SK-N-SH (cell line): ENCODE data around the gene AP2A2.

Experiments
- EP300 ChIP-seq, 2 experiments: IDR thresholded peaks; 2 replicates each; pipeline versions ENCODE4 v1.4.0 to v1.6.1; 2012; ENCODE audit warnings: borderline replicate concordance in 1 of 2, low read depth in 1 of 2, low read length in 1 of 2
- TEAD4 ChIP-seq: IDR thresholded peaks from 2 replicates; pipeline ENCODE4 v1.4.0; 2012; ENCODE audit warnings: mild to moderate bottlenecking, borderline replicate concordance; ENCODE audit not compliant: insufficient read depth
- TF ChIP-seq, protein P1 (sequence below): fragments of 200-600 bp; sonication (generic); IDR thresholded peaks from 2 replicates; pipeline ENCODE4 v1.6.1; 2017; ENCODE audit warnings: antibody characterized with exemption, mild to moderate bottlenecking, moderate library complexity

DNA sequence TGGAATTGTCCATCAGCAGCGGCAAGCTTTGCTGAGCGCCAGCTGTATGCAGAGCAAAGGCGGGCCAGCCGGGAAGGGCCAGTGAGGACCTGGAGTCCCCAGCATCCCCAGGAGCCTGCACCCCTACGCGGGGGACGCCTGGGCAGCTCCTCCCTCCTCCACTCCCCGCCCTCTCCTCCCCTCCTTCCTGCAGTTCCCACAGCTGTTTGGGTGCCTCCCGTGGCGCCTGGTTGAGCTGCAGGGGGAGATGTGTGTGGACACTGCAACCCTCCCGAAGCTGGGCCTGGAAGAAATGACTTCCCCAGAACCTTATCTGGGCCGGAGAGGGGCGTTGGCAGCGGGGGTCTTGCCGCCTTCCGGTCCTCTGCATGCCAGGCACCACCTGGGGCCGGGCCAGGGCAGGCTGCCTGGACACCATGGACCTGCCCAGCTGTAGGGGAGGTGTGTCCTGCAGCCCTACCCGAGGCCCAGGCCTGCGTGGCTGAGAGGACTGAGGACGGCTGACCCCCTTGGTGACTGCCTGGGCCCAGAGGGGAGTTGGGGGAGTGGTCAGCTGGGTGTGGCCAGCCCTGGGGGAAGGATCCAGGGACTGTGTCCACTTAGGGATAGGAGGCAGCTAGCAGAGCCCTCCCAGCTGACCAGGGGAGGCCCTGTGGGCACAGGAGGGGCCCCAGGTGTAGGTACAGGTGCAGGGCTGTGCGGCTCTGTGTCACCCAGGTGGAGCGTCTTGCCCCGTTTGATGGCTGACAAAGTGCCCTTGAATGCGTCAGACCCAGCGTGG lies 127.6 kb downstream of the AP2A2 start:
- TF ChIP-seq, protein P1, sequence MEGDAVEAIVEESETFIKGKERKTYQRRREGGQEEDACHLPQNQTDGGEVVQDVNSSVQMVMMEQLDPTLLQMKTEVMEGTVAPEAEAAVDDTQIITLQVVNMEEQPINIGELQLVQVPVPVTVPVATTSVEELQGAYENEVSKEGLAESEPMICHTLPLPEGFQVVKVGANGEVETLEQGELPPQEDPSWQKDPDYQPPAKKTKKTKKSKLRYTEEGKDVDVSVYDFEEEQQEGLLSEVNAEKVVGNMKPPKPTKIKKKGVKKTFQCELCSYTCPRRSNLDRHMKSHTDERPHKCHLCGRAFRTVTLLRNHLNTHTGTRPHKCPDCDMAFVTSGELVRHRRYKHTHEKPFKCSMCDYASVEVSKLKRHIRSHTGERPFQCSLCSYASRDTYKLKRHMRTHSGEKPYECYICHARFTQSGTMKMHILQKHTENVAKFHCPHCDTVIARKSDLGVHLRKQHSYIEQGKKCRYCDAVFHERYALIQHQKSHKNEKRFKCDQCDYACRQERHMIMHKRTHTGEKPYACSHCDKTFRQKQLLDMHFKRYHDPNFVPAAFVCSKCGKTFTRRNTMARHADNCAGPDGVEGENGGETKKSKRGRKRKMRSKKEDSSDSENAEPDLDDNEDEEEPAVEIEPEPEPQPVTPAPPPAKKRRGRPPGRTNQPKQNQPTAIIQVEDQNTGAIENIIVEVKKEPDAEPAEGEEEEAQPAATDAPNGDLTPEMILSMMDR: no peak
- no peak for TF ChIP-seq EP300 (IDR thresholded peaks at IDR 0.05; ENCODE audit: borderline replicate concordance in 1 of 2, low read depth in 1 of 2, low read length in 1 of 2)
- TF ChIP-seq TEAD4: no peak
